Measurements from ENCODE around the gene CDC45.
"Not testable (repeated sequence)": the region's sequence is repeated elsewhere in the genome, so short reads cannot be mapped to it uniquely, and the experiment has no call there.

GRCh38 chr22:19548427-19548826 is 68.7 kb downstream of the CDC45 start:
- TF ChIP-seq CTCF, POLR2A (IDR thresholded peaks at IDR 0.05): not testable (repeated sequence)
